ENCODE results near the gene CMIP. TPM values are rescaled to one million over a fixed set of nuclear protein-coding genes. Genes with fewer than 3 reads are reported as not detected.

Gene CMIP
- polyA plus RNA-seq, 3 donors = 0.85 to 61.9 (median 0.93) TPM

- Histone ChIP-seq H3K4me1 (ENCODE audit: control insufficient read depth in 1 of 2, insufficient read depth in 2 of 2, low read length in 2 of 2) (peaks cover 21 to 29% of the 10 kb centered on the region in 2 donors), H3K36me3 (replicated peaks in 1 of 2; ENCODE audit: control insufficient read depth in 1 of 2, insufficient read depth in 2 of 2, low read length in 2 of 2) (peaks cover 28 to 57% of the 10 kb centered on the region in 2 donors), H2AFZ (ENCODE audit: insufficient read depth, low read depth, low read length, poor library complexity, severe bottlenecking) (no peak overlapping the region), H4K20me1 (ENCODE audit: insufficient read depth, low read length) (peaks cover 98% of the 10 kb centered on the region), H3K27me3 (ENCODE audit: control insufficient read depth in 2 of 2, insufficient read depth in 2 of 2, low read length in 2 of 2) (no peaks in the 10 kb centered on the region), H3K27ac (ENCODE audit: low read depth in 1 of 2, low read length in 2 of 2) (peak overlapping the region; percentile 43 to 82), H3K9ac (ENCODE audit: insufficient read depth, low read length, poor library complexity, severe bottlenecking) (no peak overlapping the region), H3K9me3 (replicated peaks in 1 of 2; ENCODE audit: control insufficient read depth in 1 of 2, insufficient read depth in 1 of 2, low read length in 2 of 2) (no peaks in the 10 kb centered on the region), H3K4me3 (replicated peaks in 1 of 3; ENCODE audit: low read depth in 2 of 3, low read length in 3 of 3) (peak overlapping the region in 1 of 3 experiments; percentile 49), H3K4me2 (replicated peaks; ENCODE audit: extremely low read depth, low read length, poor library complexity, severe bottlenecking) (peak overlapping the region; percentile 61), H3K79me2 (ENCODE audit: insufficient read depth, low read length) (peaks cover 97% of the 10 kb centered on the region)
- H3K4me1 Mint-ChIP-seq = peaks cover 47% of the 10 kb centered on the region
- intact Hi-C loops (cut with micrococcal nuclease) = no loop called here
- H3K4me3 Mint-ChIP-seq = no peak overlapping the region
- DNase-seq = peak; percentile 29 to 53 (median 30)
- 0% methylated on average over 2 of the region's 5 CpGs for WGBS (ENCODE audit: insufficient coverage)
- H3K27ac Mint-ChIP-seq = peak overlapping the region; percentile 92 to 98 (median 94)
- H3K27me3 Mint-ChIP-seq (ENCODE audit: low read depth in 3 of 3) = peaks cover 0 to 4% (median 1%) of the 10 kb centered on the region in 3 donors
- no peaks in the 10 kb centered on the region for H3K9me3 Mint-ChIP-seq
- peaks cover 35 to 60% of the 10 kb centered on the region in 2 donors for H3K36me3 Mint-ChIP-seq
- TF ChIP-seq, protein P1, sequence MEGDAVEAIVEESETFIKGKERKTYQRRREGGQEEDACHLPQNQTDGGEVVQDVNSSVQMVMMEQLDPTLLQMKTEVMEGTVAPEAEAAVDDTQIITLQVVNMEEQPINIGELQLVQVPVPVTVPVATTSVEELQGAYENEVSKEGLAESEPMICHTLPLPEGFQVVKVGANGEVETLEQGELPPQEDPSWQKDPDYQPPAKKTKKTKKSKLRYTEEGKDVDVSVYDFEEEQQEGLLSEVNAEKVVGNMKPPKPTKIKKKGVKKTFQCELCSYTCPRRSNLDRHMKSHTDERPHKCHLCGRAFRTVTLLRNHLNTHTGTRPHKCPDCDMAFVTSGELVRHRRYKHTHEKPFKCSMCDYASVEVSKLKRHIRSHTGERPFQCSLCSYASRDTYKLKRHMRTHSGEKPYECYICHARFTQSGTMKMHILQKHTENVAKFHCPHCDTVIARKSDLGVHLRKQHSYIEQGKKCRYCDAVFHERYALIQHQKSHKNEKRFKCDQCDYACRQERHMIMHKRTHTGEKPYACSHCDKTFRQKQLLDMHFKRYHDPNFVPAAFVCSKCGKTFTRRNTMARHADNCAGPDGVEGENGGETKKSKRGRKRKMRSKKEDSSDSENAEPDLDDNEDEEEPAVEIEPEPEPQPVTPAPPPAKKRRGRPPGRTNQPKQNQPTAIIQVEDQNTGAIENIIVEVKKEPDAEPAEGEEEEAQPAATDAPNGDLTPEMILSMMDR (IDR thresholded peaks at IDR 0.05) = no peak
Measured at GRCh38 chr16:81520560-81521135, 76.0 kb downstream of the CMIP start.

- WGBS (ENCODE audit: insufficient coverage) = 62% methylated on average over 8 of the region's 19 CpGs
- Histone ChIP-seq H3K4me1 (ENCODE audit: control insufficient read depth in 1 of 2, insufficient read depth in 2 of 2, low read length in 2 of 2) (peaks cover 21 to 31% of the 10 kb centered on the region in 2 donors), H3K4me2 (replicated peaks; ENCODE audit: extremely low read depth, low read length, poor library complexity, severe bottlenecking) (no peak overlapping the region), H3K9ac (ENCODE audit: insufficient read depth, low read length, poor library complexity, severe bottlenecking) (no peak overlapping the region), H3K27me3 (ENCODE audit: control insufficient read depth in 2 of 2, insufficient read depth in 2 of 2, low read length in 2 of 2) (no peaks in the 10 kb centered on the region), H3K36me3 (replicated peaks in 1 of 2; ENCODE audit: control insufficient read depth in 1 of 2, insufficient read depth in 2 of 2, low read length in 2 of 2) (peaks cover 26 to 55% of the 10 kb centered on the region in 2 donors), H2AFZ (ENCODE audit: insufficient read depth, low read depth, low read length, poor library complexity, severe bottlenecking) (no peak overlapping the region), H3K27ac (ENCODE audit: low read depth in 1 of 2, low read length in 2 of 2) (no peak overlapping the region), H3K79me2 (ENCODE audit: insufficient read depth, low read length) (peaks cover 97% of the 10 kb centered on the region), H3K9me3 (replicated peaks in 1 of 2; ENCODE audit: control insufficient read depth in 1 of 2, insufficient read depth in 1 of 2, low read length in 2 of 2) (no peaks in the 10 kb centered on the region), H3K4me3 (replicated peaks in 1 of 3; ENCODE audit: low read depth in 2 of 3, low read length in 3 of 3) (no peak overlapping the region), H4K20me1 (ENCODE audit: insufficient read depth, low read length) (peaks cover 98% of the 10 kb centered on the region)
- H3K27ac Mint-ChIP-seq = peak overlapping the region in 3 of 7 donors; percentile 54 to 92 (median 92)
- peaks cover 50% of the 10 kb centered on the region for H3K4me1 Mint-ChIP-seq
- no peak overlapping the region for H3K4me3 Mint-ChIP-seq
- TF ChIP-seq, protein P1 (IDR thresholded peaks at IDR 0.05) = no peak
- peaks cover 33 to 56% of the 10 kb centered on the region in 2 donors for H3K36me3 Mint-ChIP-seq
- H3K9me3 Mint-ChIP-seq = no peaks in the 10 kb centered on the region
- peaks cover 0 to 3% (median 1%) of the 10 kb centered on the region in 3 donors for H3K27me3 Mint-ChIP-seq (ENCODE audit: low read depth in 3 of 3)
- DNase-seq = no peak
- intact Hi-C loops (cut with micrococcal nuclease) = no loop called here
Measured at GRCh38 chr16:81521141-81521626, 76.6 kb downstream of the CMIP start.

All from CD14-positive monocyte (primary cell).